HG02852 (cell line): ENCODE measurements around the gene WNT9B.
"Not testable (repeated sequence)": the region's sequence is repeated elsewhere in the genome, so short reads cannot be mapped to it uniquely, and the experiment has no call there.

ENCODE experiments used
- ATAC-seq: cut with Tn5 transposase; IDR thresholded peaks from one replicate; pipeline ENCODE4 v1.9.1; 2021; ENCODE audit warnings: mild to moderate bottlenecking, moderate library complexity; ENCODE audit not compliant: unreplicated experiment

The WNT9B gene

GRCh38 chr17:46821482-46822387 is 29.6 kb upstream of the WNT9B start:
- ATAC-seq, result no peak

- ATAC-seq, result no peak
These were observed 28.9 kb upstream of the WNT9B start for GRCh38 chr17:46822388-46822921.

DNA sequence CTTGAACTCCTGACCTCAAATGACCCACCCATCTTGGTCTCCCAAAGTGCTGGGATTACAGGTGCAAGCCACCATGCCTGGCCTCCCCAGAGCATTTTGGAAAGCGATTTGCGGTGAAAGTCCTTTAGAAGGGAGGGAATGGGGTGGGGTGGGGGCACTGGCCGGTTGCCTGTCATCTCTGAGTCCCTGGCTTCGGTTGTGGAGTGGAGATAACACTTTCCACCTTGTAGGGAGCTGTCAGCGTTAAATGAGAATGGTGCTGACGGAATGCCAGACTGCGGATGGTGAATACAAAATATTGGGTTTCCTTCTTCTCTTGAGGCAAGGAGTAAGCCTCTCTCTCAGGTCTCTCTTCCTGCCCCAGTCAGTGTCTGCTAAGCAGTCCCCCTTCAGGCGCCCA is 27.7 kb upstream of the WNT9B start:
- no peak for ATAC-seq

GRCh38 chr17:46826116-46826515 is 25.3 kb upstream of the WNT9B start:
- ATAC-seq, result no peak

GRCh38 chr17:46827274-46827673 is 24.1 kb upstream of the WNT9B start:
- ATAC-seq, result no peak

DNA sequence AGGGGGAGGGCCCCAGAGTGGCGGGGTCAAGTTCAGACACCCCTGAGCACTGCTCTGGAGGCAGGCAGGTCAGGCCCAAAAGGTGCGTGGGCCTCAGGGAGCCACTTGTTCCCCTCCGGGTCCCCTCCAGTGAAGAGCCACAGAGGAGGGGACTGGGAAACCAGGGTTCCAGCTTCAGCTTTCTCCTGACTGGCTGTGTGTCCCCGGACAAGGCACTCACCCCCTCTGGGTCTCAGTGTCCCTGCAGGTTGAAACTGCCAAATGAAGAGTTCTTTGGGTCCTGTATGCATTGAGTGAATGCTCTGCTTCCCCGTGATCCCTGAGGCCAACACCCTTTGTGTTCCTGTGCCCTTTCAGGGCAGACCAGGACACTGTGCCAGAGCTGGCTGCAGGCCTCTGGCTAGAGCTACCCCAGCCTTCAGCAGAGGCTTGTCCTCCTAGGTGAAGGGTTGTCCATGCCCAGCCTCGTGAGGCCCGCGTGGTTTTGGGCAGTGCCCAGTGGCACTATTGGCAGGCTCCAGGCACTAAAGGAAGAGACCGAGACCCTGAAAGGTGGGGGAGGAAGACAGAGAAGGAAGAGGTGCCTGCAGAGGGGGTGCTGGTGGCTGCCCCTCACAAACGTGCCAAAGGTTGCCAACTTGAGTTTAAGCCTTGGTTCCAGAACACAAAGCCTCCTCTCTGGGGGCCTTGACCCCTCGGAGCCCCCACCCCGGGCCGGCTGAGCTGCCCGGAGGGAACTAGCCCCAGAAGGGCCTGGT is 19.6 kb upstream of the WNT9B start:
- ATAC-seq, result no peak

DNA sequence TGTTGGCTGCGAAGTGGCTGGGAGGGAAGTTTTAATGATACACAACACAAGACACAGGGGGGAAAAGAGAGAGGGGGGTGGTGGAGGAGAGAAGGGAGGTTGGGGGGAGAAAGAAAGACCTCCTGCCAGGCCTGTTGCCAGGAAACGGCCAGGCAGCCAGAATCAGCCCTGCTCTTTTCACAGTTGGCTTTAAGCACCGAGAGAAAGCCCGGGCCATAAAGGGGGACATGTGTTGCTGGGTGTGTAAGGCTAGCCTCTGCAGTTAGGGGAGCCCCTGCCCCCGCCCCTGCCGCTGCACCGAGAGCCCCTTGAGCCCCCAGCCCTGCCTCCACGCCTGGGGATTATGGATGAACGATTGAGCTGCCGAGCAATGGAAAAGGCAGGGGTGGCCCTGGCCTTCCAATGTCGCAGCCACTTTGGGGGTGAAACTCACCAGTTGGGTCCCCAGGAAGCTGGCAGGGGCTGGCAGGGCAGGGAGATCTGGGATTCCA is 19.0 kb upstream of the WNT9B start:
- no peak for ATAC-seq

DNA sequence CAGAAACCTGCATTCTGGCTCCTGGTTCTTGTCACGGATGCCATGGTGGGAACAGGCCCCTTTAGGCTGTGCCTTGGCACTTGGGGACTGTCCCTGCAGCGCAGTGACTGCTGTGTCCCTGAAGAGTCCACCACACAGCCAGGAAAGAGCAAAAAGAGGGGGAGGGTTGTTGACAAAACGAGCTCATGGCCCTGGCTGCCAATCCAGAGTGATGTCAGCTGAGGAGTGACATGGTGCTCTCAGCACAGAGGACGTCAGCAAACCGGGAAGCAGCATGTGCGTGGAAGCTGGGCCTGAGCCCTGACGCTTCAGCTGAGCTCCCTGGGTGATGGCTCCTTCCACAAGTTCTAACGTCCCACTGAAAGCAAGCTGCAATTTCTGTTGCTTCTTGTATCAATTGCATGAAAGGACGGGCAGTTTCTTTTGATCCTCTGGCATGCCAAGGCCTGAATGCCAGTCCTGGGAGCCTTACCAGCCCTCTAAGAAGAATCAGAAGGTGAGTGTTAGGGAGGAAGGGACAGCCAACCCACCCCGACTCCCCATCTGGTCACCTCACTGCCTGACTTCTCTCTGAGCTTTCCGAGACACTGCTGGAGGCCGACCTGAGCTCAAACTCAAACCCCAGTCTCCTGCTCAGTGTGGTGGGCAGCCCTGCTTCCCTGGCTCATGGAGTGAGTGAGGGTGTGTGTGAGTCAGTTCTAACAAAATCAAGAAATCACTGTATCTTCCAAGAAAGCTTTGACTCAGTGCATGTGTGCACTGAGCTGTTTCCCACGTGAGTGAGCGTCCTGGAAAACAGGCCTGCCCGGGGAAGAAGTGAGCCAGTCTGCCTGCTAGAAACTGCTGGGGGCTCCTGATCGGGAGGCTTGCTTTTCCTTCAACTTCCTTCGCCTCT is 18.2 kb upstream of the WNT9B start:
- no peak for ATAC-seq

- no peak for ATAC-seq
These were observed 17.6 kb upstream of the WNT9B start for GRCh38 chr17:46833840-46834208.

GRCh38 chr17:46834846-46835245 is 16.5 kb upstream of the WNT9B start:
- ATAC-seq, result no peak

DNA sequence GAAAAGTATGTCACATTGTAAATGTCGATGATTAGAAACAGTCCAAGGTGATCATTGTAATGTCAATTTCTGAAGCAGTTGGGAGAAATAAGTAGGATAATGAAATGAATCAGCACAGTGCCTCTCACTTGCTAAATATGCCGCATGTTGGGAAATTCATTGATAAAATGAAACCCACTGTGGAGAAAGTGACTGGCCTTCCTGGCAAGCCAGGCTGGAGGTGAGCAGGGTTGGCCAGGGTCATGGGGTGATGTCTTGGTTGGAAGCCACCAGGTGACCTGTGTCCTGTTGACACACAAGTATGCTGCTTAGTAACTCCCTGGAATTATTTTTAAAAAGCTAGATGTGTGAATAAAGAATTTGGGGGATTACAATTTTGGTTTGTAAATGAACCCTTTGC is 14.9 kb upstream of the WNT9B start:
- ATAC-seq, result no peak

DNA sequence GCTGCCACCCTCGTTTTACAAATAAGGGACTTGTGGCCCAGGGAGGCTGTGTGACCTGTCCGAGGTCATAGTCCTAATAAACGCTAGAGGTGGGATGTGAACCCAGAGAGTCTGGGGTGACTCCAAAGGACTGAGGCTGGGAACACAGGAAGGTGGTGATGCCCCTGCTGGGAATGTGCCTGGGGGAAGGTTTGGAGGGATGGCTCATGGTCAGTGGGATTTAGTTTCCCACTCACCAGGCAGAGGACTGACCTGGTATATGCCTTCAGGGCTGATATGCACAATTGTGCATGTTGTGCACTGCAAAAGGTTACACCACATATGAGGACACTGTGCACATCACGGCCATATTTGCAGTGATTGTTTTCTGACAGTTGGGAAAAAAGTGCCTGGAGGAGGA is 13.9 kb upstream of the WNT9B start:
- ATAC-seq, result no peak

DNA sequence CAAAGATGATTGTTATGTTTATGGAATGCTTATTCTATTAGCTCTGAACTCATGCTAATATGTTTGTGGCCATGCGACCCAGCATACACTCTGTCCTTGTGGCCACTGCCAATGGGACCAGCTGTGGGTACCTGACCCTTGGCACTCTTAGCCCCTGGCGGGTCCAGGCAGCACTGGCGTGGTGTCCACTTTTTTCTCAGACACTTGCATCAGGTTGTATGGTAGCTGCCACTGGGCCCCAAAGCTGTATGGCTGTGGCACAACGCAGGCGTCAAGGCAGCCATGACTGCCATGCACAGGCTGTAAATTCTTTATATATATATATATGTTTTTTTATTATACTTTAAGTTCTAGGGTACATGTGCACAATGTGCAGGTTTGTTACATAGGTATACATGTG is 12.2 kb upstream of the WNT9B start:
- no peak for ATAC-seq

GRCh38 chr17:46840596-46840995 is 10.8 kb upstream of the WNT9B start:
- ATAC-seq, result not testable (repeated sequence)

DNA sequence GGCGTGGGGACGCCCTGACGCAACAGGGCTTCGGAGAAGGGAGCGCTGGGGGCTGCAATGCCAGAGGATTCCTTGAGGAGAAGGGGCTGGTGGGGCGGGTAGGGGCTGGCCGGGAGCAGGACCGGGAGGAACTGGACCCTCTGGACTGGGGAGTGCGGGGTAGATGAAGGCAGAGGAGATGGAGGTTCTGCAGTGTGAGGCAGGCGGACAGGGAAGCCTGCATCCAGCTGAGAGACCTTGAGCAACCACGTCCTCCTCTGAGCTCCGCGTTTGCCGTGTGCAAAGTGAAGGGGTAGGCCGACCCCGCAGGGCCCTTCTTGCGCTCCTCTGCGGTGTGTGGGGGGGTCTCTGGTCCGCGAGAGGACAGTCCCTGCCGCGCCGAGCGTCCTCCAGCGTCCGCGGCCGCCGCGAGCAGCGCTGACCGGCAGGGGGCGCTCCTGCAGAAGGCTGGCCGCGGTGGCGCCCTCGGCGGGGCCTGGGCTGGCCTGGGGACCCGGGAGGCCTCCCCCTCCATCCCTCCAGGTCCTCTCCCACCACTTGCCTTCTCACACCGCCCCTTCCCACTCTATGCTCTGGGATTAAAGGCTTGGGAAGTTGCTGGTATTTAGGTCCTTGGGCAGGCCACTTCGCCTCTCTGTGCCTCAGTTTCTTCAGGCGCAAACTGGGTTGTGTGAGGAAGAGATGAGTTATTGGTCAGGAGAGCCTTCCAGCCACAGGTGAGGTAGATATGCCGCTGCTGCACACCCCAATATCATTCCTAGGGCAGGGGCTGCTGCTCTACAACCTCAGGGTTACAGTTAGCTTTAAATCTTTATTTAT is 9.6 kb upstream of the WNT9B start:
- ATAC-seq, result no peak

- ATAC-seq, result no peak
These were observed 8.5 kb upstream of the WNT9B start for GRCh38 chr17:46842835-46843234.

- no peak for ATAC-seq
These were observed 3.9 kb upstream of the WNT9B start for GRCh38 chr17:46847204-46848191.

DNA sequence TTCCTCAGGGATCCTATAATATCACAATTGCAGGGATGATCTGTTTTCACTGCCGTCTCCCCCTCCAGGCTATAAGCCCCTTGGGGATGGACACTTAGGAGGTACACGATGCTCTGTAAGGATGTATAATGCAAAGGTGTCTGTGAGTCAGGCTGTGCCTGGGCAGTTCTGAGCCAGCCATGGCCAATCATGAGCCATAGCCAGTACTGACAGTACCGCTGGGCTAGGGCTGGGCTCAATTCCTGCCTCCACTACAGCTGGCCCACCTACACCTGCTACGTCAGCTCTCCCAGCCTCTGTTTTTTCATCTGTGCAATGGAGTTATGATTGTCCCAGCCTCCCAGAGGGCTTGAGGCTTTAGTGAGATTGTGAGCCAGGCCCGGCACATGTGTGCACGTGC is 2.8 kb upstream of the WNT9B start:
- ATAC-seq, result no peak

DNA sequence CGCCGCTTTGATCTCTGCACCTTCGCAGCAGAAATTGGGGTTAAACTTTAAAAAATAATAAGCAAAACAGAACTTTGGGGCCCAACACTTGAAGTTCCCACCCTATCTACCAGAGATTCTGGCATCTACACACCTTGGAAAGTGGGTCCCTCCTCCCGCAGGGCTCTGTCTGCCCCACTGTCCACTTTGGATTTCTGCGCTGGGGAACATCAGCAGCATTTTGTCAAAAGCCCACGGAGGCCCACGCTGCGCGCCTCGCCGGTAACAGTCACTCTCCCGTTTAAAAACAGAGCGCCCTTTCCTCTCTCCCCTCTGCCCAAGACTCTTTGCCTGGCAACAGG is 725 bp upstream of the WNT9B start:
- no peak for ATAC-seq
